HG03175 (cell line): ENCODE measurements around the gene CRACR2A.

Experiments
- ATAC-seq: cut with Tn5 transposase; IDR thresholded peaks from one replicate; pipeline ENCODE4 v1.9.1; 2021; ENCODE audit warnings: mild to moderate bottlenecking, moderate library complexity; ENCODE audit not compliant: unreplicated experiment

Gene CRACR2A

DNA sequence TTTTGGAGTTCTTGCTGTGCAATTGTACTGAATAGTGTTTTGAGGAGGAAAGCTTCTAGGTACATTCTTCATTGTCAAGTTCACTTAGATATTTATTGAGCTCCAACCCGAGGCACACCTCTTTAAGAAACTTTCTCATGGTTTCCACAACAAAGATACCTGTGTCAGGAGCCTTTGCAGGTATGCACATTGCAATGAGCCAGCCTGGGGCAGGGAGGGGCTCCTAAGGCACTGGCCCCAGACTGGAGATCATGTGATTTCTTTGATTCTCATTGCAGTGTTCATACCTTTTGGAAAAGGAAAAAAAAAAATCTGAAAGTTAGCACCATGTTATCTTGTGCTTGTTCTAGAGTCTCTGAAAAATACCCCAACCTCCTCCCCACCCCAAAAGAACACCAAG, 181.6 kb downstream of the CRACR2A start:
- no peak for ATAC-seq

DNA sequence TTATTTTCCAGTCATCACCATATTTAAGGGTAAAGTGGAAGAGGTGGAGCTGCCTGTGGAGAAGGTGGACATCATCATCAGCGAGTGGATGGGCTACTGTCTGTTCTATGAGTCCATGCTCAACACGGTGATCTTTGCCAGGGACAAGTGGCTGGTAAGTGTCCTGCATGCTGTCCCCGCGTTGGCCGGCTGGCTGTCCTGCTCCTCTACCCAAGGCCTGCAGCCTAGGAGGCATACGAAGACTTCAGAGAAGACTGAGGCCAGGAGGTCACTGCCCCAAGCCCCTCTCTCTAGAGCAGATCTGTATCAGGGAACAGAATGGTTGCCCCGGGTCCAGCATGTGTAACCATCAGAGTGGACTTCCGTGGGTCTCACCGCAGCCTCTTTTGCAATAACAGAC, 184.2 kb downstream of the CRACR2A start:
- no peak for ATAC-seq

DNA sequence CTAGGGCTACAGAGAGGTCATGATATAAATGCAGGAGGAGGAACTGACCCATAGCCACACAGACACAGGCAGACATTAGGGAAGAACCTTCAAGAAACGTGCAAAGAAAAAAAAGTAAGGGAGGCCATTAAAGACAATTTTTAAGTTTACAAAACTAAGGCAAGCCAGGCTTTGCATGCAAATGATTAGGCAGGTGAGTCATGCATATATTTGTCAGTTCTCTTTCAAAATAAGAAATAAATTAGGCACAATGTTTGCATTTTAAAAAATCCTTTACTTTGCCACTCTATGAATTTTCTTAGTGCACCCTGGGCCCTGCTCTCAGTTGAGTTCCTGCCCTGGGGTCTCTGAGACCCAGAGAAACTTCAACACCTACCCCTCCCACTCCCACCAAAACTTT, 186.9 kb downstream of the CRACR2A start:
- no peak for ATAC-seq
